ENCODE data around the gene SSTR3. TPM values are rescaled to one million over a fixed set of nuclear protein-coding genes. Genes with fewer than 3 reads are reported as not detected.

The SSTR3 gene
- total and polyA plus RNA-seq, 2 of the 4 experiments (the other 2 are of a cell fraction): under 0.01 to 0.07 TPM

- Histone ChIP-seq H3K27ac (ENCODE audit: insufficient read depth, low read length) (no peak overlapping the region), H4K8ac (ENCODE audit: low read depth in 2 of 2, low read length in 2 of 2) (no peak overlapping the region), H4K20me1 (ENCODE audit: insufficient read depth, low read length) (no peaks in the 10 kb centered on the region), H3K9ac (ENCODE audit: low read depth, low read length) (no peak overlapping the region), H3K79me1 (ENCODE audit: low read depth in 1 of 2, low read length in 2 of 2) (no peaks in the 10 kb centered on the region), H3K56ac (ENCODE audit: extremely low read depth, insufficient read depth, low read length) (no peak overlapping the region), H2AFZ (replicated peaks; ENCODE audit: low read length, poor library complexity) (no peak overlapping the region), H3K9me1 (ENCODE audit: insufficient read depth, low read length) (peaks cover 6% of the 10 kb centered on the region; the same call in 1 of the 2 replicates), H3K9me3 (ENCODE audit: control insufficient read depth, insufficient read depth, low read length) (no peaks in the 10 kb centered on the region), H3K23ac (ENCODE audit: low read depth, low read length) (no peak overlapping the region), H3K4me3 (ENCODE audit: insufficient read depth, low read depth, low read length) (no peak overlapping the region), H3K27me3 (ENCODE audit: control insufficient read depth, insufficient read depth, low read length) (peaks cover 21% of the 10 kb centered on the region), H2BK5ac (ENCODE audit: low read depth, low read length, poor library complexity, severe bottlenecking) (no peak overlapping the region), H2BK120ac (ENCODE audit: low read depth, low read length) (no peak overlapping the region), H2BK20ac (ENCODE audit: low read depth, low read length) (no peak overlapping the region), H3K4ac (ENCODE audit: low read depth, low read length) (no peak overlapping the region), H2AK5ac (ENCODE audit: low read depth, low read length) (no peak overlapping the region), H2BK15ac (ENCODE audit: low read depth, low read length) (no peak overlapping the region), H3K4me1 (ENCODE audit: control insufficient read depth, insufficient read depth, low read length) (peaks cover 17% of the 10 kb centered on the region), H3K14ac (replicated peaks; ENCODE audit: low read depth, low read length) (no peak overlapping the region), H3K18ac (ENCODE audit: low read depth, low read length) (no peak overlapping the region), H4K91ac (ENCODE audit: insufficient read depth, low read depth, low read length) (no peak overlapping the region), H2AK9ac (replicated peaks; ENCODE audit: low read depth, low read length, poor library complexity) (no peak overlapping the region), H3K36me3 (ENCODE audit: control insufficient read depth, insufficient read depth, low read length) (no peaks in the 10 kb centered on the region), H3K4me2 (ENCODE audit: low read depth, low read length) (no peak overlapping the region), H4K5ac (ENCODE audit: low read depth, low read length) (no peak overlapping the region)
- DNase-seq (no peak), ATAC-seq (ENCODE audit: low read depth) (no peak)
- TF ChIP-seq RCOR1 (IDR thresholded peaks at IDR 0.05; ENCODE audit: insufficient replicate concordance, low read length) (no peak), POLR2A (IDR thresholded peaks at IDR 0.05; ENCODE audit: low read depth, low read length) (no peak), USF2 (IDR thresholded peaks at IDR 0.05; ENCODE audit: low read depth, low read length) (no peak), FOS (IDR thresholded peaks at IDR 0.05; ENCODE audit: low read depth, low read length) (no peak), RAD21 (IDR thresholded peaks at IDR 0.05; ENCODE audit: low read length) (no peak), MAFK (IDR thresholded peaks at IDR 0.05; ENCODE audit: low read depth, low read length) (no peak), SMC3 (IDR thresholded peaks at IDR 0.05; ENCODE audit: low read depth, low read length) (no peak), BHLHE40 (IDR thresholded peaks at IDR 0.05; ENCODE audit: low read depth, low read length) (no peak), CTCF (conservative IDR thresholded peaks at IDR 0.05; ENCODE audit: low read depth, low read length) (no peak), MAZ (IDR thresholded peaks at IDR 0.05; ENCODE audit: borderline replicate concordance, low read depth, low read length) (no peak), MXI1 (IDR thresholded peaks at IDR 0.05; ENCODE audit: borderline replicate concordance, low read depth, low read length) (no peak), RFX5 (IDR thresholded peaks at IDR 0.05; ENCODE audit: low read depth, low read length) (no peak), CHD1 (IDR thresholded peaks at IDR 0.05; ENCODE audit: low read depth, low read length) (no peak), ELK1 (IDR thresholded peaks at IDR 0.05; ENCODE audit: borderline replicate concordance, low read depth, low read length) (no peak), CEBPB (IDR thresholded peaks at IDR 0.05; ENCODE audit: low read depth, low read length) (no peak), NFE2L2 (IDR thresholded peaks at IDR 0.05; ENCODE audit: low read depth, low read length) (no peak)
- WGBS, 2 experiments (ENCODE audit: extremely low coverage in 2 of 2, insufficient read length in 1 of 2): no CpG with 5 or more reads among the region's 9 CpGs
- intact Hi-C loops (cut with micrococcal nuclease) (no loop called here), dilution Hi-C loops (cut with HindIII; ENCODE audit: low sequenced_read_pairs, unreplicated experiment) (no loop called here), in situ Hi-C loops (cut with MboI; ENCODE audit: low sequenced_read_pairs) (loop anchor here (10.0 kb wide), 1 partner anchor 290 kb away; no protein-coding TSS in a partner anchor)
- CTCF ChIA-PET: interaction anchor here (0.8 kb wide), 1 partner anchor 25 kb away, joined by 3 read pairs; no protein-coding TSS in a partner anchor
- BruUV-seq (replicated peaks): no TSS peak
- POLR2A ChIA-PET (ENCODE audit: unreplicated experiment): no interaction called here
Observed at GRCh38 chr22:37174964-37175363, 37.3 kb downstream of the SSTR3 start.
